HG03135 (cell line): ENCODE measurements around the gene TPM4.
"Not testable (repeated sequence)": the region's sequence is repeated elsewhere in the genome, so short reads cannot be mapped to it uniquely, and the experiment has no call there.

Experiments
- ATAC-seq: cut with Tn5 transposase; IDR thresholded peaks from one replicate; pipeline ENCODE4 v1.9.1; 2021; ENCODE audit warnings: mild to moderate bottlenecking, moderate library complexity; ENCODE audit not compliant: unreplicated experiment

Gene TPM4

DNA sequence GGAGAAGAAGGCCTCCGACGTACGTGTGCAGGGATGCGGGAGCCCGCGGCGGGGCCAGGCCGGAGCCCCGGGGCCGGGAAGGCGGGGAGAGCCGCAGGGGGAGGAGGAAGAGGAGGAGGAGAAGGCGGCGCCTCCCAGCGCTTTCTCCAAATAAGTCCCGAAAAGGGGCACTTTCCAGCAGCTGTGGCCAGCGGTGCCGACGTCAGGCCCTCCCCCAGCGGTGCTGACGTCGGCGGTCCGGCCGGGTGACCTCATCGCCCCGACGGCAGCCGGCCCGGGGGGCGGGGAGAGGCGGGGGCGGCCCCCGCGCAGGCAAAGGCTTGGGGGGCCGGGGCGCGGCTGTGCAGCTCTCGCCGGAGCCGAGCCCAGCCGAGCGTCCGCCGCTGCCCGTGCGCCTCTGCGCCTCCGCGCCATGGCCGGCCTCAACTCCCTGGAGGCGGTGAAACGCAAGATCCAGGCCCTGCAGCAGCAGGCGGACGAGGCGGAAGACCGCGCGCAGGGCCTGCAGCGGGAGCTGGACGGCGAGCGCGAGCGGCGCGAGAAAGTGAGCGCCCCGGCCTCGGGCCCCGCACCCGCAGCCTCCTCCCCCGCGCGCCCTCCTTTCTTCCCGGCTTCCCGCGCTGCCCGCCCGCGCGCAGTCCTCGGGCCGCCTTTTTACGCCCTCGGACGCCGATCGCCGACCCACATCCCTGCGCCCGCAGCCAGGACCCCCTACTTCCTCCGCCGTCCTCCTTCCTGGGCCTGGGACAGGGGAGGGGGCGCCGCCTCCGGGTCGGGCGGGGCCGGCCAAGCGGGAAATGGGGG is at the start of gene TPM4:
Gene TPM4, plus strand, starts transcription at position 342 of the 804 bp plus-strand sequence. Its CDS starts 71 bp downstream, at position 413.
- peak; percentile 49 for ATAC-seq

DNA sequence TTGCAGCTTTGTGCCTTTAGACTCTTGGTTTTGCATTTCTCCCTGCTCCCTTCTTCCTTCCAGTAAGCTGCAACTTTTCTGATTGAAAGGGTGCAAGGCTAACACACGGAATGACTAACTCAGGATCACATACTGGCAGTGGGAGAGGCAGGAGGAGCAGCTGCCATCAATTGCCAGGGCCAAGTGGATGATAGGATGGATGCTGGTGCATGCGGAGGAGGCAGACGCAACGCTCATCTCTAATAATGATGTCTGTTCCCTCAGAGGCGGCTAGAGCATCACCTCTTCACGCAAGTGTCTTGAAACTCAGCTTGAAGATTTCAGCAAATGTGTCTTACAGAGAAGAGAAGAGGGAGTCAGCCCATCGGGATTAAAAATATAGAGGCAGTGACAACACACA is 49.5 kb upstream of the TPM4 start:
- no peak for ATAC-seq

DNA sequence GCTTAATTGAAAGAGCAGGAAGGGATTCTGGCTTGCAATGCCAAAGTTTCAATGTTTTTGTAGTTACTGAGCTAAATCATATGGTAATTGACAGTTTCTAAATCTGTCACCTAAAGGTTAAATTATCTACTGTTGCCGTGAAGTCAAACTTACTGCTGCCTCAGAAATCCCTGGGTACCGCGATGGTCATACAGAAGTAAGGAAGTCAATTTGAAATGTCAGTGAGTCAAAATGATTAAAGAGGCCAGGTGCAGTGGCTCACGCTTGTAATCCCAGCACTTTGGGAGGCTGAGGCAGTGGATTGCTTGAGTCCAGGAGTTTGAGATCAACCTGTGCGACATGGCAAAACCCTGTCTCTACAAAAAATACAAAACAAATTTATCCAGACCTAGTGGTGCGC is 48.8 kb upstream of the TPM4 start:
- ATAC-seq: no peak

DNA sequence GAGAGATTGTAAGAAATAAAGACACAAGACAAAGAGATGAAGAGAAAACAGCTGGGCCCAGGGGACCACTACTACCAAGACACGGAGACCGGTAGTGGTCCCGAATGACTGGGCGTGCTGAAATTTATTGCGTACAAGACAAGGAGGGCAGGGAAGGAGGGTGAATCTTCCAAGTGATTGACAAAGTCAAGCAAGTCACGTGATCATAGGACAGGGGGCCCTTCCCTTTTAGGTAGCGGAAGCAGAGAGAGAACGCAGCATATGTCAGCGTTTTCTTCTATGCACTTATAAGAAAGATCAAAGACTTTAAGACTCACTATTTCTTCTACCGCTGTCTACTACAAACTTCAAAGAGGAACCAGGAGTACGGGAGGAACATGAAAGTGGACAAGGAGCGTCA is 46.1 kb upstream of the TPM4 start:
- ATAC-seq: not testable (repeated sequence)

DNA sequence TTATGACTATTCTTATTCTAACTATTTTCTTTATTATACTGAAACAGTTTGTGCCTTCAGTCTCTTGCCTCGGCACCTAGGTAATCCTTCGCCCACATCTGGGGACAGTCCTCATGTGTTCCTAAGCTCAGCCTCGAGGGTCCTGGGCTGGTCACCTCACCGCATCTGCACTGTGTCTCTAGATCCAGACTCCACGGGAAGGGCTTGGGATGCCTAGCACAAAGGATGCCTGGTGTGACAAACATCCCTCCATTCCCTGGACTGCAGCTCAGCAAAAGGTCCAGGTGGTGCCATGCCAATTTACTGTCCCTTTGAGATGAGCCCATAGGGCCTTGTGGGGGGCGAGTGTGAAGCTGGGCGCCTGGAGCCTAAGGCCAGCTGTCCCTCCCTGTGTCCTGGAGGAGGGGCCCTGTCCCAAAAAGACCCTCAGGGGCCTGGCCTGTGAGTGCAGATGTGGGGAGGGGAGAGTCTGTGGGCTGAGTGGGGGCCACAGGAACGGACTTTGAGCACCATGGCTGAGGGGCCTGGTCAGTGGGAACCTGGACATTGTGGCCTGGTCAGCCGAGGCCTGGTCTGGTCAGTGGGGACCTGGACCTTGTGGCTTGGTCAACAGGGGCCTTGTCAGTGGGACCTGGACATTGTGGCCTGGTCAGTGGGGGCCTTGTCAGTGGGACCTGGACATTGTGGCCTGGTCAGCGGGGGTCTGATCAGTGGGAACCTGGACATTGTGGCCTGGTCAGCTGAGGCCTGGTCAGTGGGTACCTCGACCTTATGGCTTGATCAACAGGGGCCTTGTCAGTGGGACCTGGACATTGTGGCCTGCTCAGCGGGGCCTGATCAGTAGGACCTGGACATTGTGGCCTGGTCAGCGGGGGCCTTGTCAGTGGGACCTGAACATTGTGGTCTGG is 45.1 kb upstream of the TPM4 start:
- ATAC-seq: no peak

DNA sequence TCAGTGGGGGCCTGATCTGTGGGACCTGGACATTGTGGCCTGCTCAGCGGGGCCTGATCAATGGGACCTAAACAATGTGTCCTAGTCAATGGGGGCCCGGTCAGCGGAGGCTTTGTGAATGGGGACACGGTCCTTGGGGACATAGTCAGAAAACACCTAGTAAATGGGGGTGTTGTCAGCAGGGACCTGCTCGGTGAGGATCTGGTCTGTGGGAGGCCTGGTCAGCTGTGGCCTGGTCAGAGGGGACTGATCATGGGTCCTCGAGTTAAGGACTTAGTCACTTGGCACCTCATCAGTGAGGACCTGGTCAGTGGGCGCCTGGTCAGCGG is 44.5 kb upstream of the TPM4 start:
- no peak for ATAC-seq

DNA sequence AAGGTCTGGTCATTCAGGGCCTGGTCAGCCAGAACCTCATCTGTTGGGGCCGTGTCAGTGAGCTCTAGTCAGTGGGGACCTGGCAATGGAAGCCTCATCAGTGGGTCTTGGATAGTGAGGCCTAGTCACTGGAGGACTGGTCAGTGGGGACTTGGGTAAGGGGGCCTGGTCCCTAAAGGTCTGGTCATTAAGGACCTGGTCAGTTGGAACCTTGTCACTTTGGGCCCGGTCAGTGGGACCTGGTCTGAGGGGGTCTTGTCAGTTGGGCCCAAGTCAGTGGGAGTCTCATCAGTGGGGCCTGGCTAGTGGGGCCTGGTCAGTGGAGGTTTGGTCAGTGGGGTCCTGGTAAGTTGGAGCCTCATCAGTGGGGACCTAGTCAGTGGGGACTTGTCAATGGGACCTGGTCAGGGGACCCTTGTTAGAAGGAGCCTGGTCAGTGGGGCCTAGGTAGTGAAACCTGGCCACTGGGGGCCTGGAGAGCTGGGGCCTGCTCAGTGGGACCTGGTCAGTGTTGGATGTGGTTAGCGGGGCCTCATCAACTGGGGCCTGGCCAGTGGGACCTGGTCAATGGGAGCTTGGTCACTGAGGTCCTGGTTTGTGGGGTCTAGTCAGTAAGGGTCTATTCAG is 43.7 kb upstream of the TPM4 start:
- ATAC-seq: no peak

DNA sequence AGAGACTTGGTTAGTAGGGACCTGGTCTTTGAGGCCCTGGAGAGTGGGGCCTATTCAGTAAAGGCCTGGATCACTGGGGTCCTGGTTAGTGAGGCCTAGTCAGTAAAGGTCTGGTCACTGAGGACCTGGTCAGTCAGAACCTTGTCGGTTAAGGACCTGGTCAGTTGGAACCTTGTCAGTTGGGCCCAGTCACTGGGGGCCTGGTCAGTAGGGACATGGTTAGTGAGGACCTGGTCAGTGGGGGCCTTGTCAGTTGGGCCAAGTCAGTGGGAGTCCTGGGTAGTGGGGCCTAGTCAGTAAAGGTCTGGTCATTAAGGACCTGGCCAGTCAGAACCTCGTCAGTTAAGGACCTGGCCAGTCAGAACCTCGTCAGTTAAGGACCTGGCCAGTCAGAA is 43.2 kb upstream of the TPM4 start:
- no peak for ATAC-seq

DNA sequence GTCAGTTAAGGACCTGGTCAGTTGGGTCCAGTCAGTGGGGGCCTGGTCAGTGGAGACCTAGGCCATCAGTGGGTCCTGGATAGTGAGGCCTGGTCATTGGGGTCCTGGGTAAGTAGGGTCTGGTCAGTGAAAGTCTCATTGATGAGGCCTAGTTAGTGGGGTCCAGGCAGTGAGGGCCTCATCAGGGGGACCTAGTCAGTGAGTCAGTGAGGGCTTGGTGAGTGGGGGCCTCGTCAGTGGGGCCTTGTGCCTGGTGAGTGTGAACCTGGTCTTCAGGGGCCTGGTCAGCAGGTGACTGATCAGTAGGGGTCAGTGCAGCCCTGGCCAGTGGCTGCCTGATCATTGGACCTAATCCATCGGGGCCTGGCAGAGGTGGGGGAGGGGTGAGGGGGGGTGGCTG is 42.6 kb upstream of the TPM4 start:
- no peak for ATAC-seq

DNA sequence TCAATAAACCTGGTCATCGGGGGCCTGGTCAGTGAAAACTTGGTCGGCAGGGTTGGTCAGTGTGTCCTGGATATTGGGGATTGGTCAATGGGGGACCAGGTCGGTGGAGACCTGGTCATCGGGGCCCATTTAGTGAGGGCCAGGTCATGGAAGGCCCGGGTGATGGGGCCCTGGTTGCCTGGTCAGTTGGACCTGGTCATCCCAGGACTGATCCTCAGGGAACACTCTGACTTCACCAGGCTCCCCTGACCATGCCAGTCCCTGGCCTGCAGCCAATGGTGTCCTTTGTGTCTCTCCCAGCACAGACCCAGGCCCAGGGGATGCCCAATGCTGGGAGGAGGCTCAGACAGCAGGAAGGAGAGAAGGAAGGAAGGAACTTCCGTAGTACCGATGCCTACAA is 42.1 kb upstream of the TPM4 start:
- no peak for ATAC-seq

DNA sequence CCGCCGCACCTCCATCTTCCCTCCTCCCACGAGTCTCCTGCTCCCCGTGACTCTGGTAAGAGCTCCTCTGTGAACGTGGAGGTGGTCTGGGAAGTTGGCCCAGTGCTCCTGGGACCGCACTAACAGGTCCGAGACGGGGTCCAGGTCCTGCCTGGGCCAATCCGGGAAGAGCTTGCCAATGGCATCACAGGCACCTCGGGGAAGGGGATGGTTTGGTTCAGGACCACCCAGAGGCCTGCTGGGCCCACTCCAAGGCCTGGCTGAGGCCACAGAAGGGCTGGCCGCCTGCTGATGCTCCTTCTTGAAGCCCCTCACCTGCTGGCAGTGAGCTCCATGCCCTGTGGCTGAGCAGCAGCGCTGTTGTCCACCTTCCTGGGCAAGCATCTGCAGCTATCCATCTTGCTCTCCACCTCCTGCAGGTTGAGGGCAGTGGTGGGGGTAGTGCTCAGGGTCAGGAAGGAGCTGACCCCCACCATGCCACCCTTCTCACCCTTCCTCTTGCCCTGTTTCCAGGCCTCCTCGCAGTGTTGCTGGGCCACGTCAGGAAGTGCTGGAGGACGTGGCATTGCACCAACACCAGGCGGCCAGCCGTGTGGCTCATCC is 41.2 kb upstream of the TPM4 start:
- ATAC-seq: no peak

DNA sequence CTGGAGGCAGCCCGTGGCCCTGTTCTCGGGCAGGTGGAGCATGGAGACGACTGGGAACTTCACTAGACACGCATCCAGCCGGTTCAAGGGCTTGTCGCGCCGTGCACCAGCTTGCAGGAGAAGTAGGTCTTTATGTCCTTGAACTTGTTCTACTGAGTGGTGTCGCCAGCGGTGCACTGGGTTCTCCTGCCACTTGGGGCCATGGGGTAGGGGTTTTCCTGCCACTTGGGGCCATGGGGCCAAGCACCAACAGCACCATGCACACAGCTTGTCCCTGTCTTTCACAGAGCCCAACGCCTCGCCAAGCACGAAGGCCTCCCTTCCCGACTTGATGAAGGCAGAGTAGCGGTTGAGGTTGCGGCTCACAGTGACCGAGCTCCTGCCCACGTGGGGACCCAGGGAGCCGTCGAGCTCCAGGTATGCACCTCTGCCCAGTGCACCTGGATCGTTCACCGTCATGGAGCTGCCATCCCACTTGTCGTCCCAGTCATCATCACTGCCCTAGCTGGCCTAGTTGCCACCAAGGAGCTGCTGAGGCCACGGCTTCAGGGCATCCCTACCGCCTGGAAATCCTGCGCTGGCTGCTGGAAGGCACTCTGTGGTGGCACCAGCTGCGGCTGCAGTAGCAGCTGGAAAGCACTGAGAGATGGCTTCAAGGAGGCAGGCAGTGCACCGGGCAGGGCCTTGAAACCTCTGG is 40.5 kb upstream of the TPM4 start:
- ATAC-seq: no peak

DNA sequence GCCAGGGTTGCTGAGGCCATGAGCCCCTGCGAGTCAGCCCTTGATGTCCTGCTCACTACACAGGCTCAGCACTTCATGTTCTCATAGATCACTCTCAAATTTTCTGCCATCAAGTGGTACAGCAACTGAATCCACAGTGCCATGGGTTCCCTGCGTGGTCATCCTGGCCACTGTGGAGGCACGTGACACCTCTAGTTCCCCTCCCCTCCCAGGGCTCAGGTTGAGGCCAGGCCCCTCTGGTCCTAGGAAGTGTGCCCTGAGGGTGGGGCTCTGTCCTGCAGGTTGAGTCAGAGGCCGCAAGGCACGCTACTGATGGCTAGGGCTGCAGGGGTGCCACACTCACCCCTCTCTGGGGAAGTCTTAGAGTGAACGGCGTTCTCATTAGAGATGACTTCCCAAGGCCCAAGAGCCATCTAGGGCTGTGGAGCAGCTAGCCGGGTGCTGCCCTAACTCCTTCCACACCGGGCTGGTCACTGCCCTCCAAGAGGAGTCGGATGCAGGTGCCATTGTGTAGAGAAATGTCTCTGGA is 39.8 kb upstream of the TPM4 start:
- no peak for ATAC-seq

DNA sequence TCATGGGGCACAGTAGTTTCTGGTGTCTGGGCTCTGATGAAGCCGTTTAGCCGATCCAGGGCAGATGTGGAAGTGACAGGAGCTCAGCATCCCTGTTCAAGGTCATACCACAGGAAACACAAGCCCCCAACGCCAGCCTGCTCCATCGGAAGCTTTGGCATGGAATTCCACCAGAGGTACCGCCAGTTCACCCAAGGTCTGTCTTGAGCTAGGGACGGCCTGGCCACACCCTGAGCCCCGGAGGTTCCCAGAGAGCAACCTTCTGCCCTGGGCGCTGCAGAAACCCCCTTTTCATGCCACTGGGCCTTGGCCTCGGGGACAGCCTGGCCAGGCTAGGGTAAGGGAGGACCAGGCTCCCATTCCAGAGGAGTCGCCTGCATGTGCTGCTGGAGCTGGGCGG is 39.4 kb upstream of the TPM4 start:
- no peak for ATAC-seq

DNA sequence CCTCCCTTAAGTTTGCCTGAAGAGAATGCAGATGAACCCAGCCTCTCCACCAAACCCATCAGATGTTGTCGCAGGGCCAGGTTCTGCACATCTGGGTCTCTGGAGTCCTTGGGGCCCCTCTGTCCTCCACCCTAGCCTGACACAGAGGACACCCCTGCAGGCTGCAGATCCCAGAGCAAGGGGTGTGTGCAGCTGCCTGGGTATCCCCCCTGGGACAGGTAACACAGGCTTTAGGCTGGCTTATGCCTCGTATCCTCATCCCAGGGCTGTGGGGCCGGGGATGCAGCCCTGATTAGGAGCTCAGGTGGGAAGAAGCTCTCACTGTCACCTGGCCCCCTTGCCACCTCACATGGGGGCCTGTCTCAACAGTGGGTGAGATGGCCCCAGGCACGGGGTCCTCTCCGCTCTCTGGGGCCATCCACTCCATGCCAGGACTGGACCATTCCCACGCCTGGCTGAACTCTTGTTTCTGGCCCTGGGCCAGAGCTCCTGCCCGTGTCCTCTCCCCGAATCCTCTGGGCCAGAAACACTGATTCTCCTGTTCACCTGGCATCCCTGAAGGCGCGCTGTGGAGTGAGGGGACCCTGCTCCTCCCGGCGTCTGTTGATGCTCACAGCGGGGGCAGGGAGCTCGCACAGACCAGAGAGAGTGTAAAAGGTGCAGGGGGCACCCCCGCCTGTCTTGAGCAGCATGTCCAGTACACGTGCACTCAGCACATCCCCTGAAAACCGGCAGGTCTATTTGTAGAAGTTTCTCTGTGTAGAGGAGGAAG is 38.7 kb upstream of the TPM4 start:
- ATAC-seq: no peak

DNA sequence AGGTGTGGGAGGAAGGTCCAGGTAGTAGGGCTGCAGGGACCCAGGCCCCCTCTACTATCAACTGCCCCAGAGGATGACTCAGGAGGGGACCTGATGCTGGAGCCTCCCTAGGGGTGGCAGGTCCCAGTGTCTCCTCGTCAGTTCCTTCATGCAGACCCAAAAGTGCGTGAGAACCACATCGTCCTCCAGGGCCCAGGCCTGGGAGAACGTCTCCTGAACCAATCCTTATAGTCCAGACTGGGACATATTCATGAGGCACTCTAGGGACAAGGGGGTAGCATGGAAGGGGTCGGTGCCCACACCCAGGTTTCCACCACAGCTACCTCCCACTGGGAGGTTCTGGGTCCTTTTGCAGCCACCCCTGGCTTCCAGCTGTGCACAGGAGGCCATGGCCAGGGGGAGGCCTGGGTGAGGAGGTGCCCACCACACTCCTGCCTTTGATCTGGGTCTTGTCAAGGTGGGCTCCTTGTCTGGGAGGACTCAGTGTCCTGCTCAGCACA is 38.0 kb upstream of the TPM4 start:
- ATAC-seq: no peak

DNA sequence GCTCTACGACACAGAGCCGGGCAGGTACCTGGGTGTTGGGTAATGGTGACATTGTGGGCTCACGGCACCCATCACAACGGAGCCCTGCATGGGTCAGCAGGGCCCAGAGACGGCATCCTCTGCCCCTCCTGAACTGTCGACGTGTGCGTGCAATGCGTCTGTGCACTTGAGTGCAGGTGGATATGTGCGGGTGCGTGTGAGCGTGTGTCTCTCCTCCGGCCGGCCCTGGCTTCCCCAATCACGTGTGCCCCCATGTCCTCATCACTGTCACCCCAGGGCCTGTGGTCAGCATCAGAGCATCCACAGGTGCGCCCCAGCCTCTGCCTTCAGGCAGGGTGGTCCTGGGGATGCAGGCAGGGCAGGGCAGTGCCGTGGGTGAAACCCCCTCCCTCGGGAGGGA is 37.2 kb upstream of the TPM4 start:
- no peak for ATAC-seq

DNA sequence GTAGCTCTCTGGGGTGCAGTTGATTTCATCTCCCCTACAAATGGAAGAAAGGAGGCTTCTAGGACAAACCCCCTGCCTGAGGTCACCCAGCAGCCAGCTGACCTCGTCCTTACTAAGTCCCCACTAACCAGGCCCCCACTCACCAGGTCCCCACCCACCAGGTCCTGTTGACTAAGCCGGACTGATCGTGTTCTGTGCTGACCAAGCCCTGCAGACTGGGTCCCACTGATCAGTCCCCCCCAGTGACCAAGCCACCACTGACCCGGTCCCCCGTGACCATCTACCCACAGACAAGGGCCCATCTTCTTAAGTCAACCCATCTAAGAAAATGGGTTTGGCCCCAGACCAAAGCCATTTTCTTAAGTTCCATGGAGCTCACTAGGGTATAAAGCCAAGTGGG is 36.8 kb upstream of the TPM4 start:
- ATAC-seq: no peak

DNA sequence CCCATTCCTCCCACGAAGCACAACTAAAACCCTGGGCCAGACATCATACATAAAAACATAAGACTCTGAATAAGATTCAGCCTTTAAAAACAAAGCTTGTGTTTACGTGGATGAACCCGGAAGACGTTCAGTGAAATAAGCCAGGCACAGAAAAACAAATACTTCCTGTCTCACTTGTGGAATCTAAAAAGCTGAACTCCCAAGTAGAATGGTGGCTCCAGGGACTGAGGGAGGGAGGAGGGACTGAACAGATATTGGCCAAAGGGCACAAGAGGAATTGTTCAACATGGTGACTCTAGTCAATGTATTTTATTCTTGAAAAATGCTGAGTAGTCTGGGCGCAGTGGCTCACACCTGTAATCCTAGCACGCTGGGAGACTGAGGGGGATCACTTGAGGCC is 35.7 kb upstream of the TPM4 start:
- ATAC-seq: no peak
